Loucy (cell line): Measurements from ENCODE around the gene MRPS11.

Experiments used
- H2AFZ ChIP-seq: fragments of 200-600 bp; sonication (generic); 2 replicates; pipeline ENCODE4 v1.6.0; 2016; ENCODE audit warnings: antibody characterized with exemption, mild to moderate bottlenecking, low read length, moderate library complexity
- H3F3A ChIP-seq: fragments of 200-600 bp; 2 replicates; pipeline ENCODE4 v1.6.0; 2016; ENCODE audit warnings: antibody characterized with exemption, low read depth, mild to moderate bottlenecking
- H3K27me3 ChIP-seq: fragments of 200-600 bp; sonication (generic); 2 replicates; pipeline ENCODE4 v1.6.1; 2014; ENCODE audit warnings: low read length, mild to moderate bottlenecking; ENCODE audit not compliant: insufficient read depth, poor library complexity, severe bottlenecking
- H3K36me3 ChIP-seq: fragments of 200-600 bp; sonication (generic); 2 replicates; pipeline ENCODE4 v1.6.1; 2016; ENCODE audit warnings: low read length; ENCODE audit not compliant: insufficient read depth
- H3K4me1 ChIP-seq: fragments of 200-600 bp; sonication (generic); 2 replicates; pipeline ENCODE4 v1.5.1; 2014; ENCODE audit warnings: low read length, mild to moderate bottlenecking; ENCODE audit not compliant: insufficient read depth, poor library complexity, severe bottlenecking
- H3K4me2 ChIP-seq: fragments of 200-600 bp; sonication (generic); 2 replicates; pipeline ENCODE4 v1.6.0; 2014; ENCODE audit warnings: antibody characterized with exemption, low read length, low read depth, mild to moderate bottlenecking; ENCODE audit not compliant: poor library complexity, severe bottlenecking
- H3K4me3 ChIP-seq: fragments of 200-600 bp; sonication (generic); 2 replicates; pipeline ENCODE4 v1.5.1; 2014; ENCODE audit warnings: low read length, mild to moderate bottlenecking, mixed read lengths; ENCODE audit not compliant: poor library complexity, severe bottlenecking
- H3K79me2 ChIP-seq: fragments of 200-600 bp; sonication (generic); 2 replicates; pipeline ENCODE4 v1.6.1; 2014; ENCODE audit warnings: low read length; ENCODE audit not compliant: insufficient read depth
- H3K9ac ChIP-seq: fragments of 200-600 bp; sonication (generic); 2 replicates; pipeline ENCODE4 v1.6.0; 2014; ENCODE audit warnings: mild to moderate bottlenecking, low read depth, low read length, moderate library complexity; ENCODE audit not compliant: poor library complexity, severe bottlenecking
- H3K9me2 ChIP-seq: fragments of 200-600 bp; sonication (generic); replicated peaks from 2 replicates; pipeline ENCODE4 v1.6.1; 2016; ENCODE audit warnings: low read depth, low read length, mixed read lengths
- H3K9me3 ChIP-seq: fragments of 200-600 bp; sonication (generic); 2 replicates; pipeline ENCODE4 v1.6.1; 2014; ENCODE audit warnings: mild to moderate bottlenecking, antibody characterized with exemption, low read length, low read depth; ENCODE audit not compliant: insufficient read depth
- H4K20me1 ChIP-seq: fragments of 200-600 bp; sonication (generic); 2 replicates; pipeline ENCODE4 v1.6.0; 2014; ENCODE audit warnings: antibody characterized with exemption, low read length, mild to moderate bottlenecking; ENCODE audit not compliant: insufficient read depth, poor library complexity, severe bottlenecking
- CTCF ChIP-seq: fragments of 200-600 bp; sonication (generic); conservative IDR thresholded peaks from 2 replicates; pipeline ENCODE4 v1.5.1; 2014; ENCODE audit warnings: mild to moderate bottlenecking, antibody characterized with exemption, low read length
- EZH2phosphoT487 ChIP-seq: fragments of 200-600 bp; IDR thresholded peaks from 2 replicates; pipeline ENCODE4 v1.6.1; 2018; ENCODE audit warnings: antibody characterized with exemption, mild to moderate bottlenecking, moderate library complexity, borderline replicate concordance

The MRPS11 gene

DNA sequence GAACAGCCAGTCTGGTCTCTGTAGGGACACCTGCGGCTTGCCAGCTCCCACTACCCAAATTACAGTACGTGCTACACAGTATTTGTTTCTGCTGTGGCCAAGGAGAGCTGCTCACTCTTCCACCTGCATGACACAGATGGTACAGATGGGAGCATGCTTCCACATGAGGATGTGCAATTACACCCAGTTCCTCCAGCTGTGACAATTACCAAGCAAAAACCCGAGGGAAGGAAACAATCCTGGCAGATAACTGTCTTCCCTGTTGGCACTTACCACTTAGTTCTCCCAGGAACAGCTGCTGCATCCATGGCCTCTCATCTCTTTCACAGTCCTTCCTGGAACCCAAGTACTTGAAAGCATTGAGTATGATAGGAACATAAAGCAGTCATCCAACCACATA is 44.6 kb downstream of the MRPS11 start:
- H3K79me2 ChIP-seq, result no peaks in the 10 kb centered on the region
- no peaks in the 10 kb centered on the region for H4K20me1 ChIP-seq
- TF ChIP-seq EZH2phosphoT487 (no peak), CTCF (no peak)
- H3K9ac ChIP-seq, result no peak overlapping the region
- H3K9me2 ChIP-seq, result no peaks in the 10 kb centered on the region
- no peaks in the 10 kb centered on the region for H3K4me1 ChIP-seq
- no peaks in the 10 kb centered on the region for H3K36me3 ChIP-seq
- no peak overlapping the region for H3K4me3 ChIP-seq
- no peaks in the 10 kb centered on the region for H3K27me3 ChIP-seq
- H3K9me3 ChIP-seq, result no peaks in the 10 kb centered on the region
- H3K4me2 ChIP-seq, result no peak overlapping the region
- H3F3A ChIP-seq, result no peaks in the 10 kb centered on the region
- no peak overlapping the region for H2AFZ ChIP-seq

DNA sequence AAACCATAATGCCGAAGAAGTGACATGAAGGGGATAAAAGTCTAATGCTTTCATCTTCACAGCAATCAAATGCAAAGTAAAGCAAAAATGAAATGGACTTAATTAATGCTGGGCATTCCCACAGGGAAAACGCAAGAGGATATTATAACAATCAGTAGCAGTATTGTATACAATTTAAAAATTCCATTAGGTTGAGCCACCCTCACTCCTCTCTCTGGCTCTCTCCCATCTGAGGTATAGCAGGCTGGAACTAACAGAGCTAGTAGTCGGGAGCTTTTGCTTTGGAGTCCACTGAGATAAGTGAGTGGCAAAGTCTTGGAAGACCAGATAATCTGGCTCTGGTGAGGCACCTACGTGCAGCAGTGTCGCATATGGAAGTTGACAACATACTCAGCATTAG is 45.1 kb downstream of the MRPS11 start:
- no peak for TF ChIP-seq EZH2phosphoT487
- no peak for TF ChIP-seq CTCF
- Histone ChIP-seq H3K27me3 (no peaks in the 10 kb centered on the region), H3K79me2 (no peaks in the 10 kb centered on the region), H2AFZ (no peak overlapping the region), H3K9ac (no peak overlapping the region), H3K9me2 (no peaks in the 10 kb centered on the region), H4K20me1 (no peaks in the 10 kb centered on the region), H3K36me3 (no peaks in the 10 kb centered on the region), H3K9me3 (no peaks in the 10 kb centered on the region), H3K4me3 (no peak overlapping the region), H3K4me1 (no peaks in the 10 kb centered on the region), H3K4me2 (no peak overlapping the region), H3F3A (no peaks in the 10 kb centered on the region)

- Histone ChIP-seq H3K4me3 (no peak overlapping the region), H3K36me3 (no peaks in the 10 kb centered on the region), H3K27me3 (no peaks in the 10 kb centered on the region), H3K4me1 (no peaks in the 10 kb centered on the region), H3K9ac (no peak overlapping the region), H4K20me1 (no peaks in the 10 kb centered on the region), H3K9me3 (no peaks in the 10 kb centered on the region), H3K9me2 (no peaks in the 10 kb centered on the region), H3F3A (no peaks in the 10 kb centered on the region), H3K4me2 (no peak overlapping the region), H2AFZ (no peak overlapping the region), H3K79me2 (no peaks in the 10 kb centered on the region)
- TF ChIP-seq EZH2phosphoT487, result no peak
- TF ChIP-seq CTCF, result no peak
Measured at GRCh38 chr15:88513195-88513594, 45.7 kb downstream of the MRPS11 start.
